Right lobe of liver (tissue), 6 donors: Measurements from ENCODE around the gene INPP5A. TPM values are rescaled to one million over a fixed set of nuclear protein-coding genes. Genes with fewer than 3 reads are reported as not detected.

Experiments used
- ATAC-seq, 4 donors: fragments of 200-7000 bp; cut with Tn5 transposase; one replicate each; pipeline ENCODE4 v1.9.1; 2020; ENCODE audit warnings: mild to moderate bottlenecking in 4 of 4, moderate library complexity in 4 of 4
- DNase-seq, 3 donors: peaks; one replicate each; pipeline ENCODE4 v3.0.0-alpha.2; 2020
- H3K27ac ChIP-seq, 3 donors: fragments of 200-600 bp; one replicate each; pipeline ENCODE4 v1.8.0; 2022
- H3K27me3 ChIP-seq, 2 donors: fragments of 200-600 bp; one replicate each; pipeline ENCODE4 v1.8.0; 2022
- H3K36me3 ChIP-seq, 4 donors: fragments of 200-600 bp; sonication (generic) in 1 of 4; one replicate each; pipeline versions ENCODE4 v1.5.1 to v1.8.0; 2017 to 2022; ENCODE audit warnings: control low read depth in 1 of 4
- H3K4me1 ChIP-seq, 4 donors: fragments of 200-600 bp; sonication (generic) in 1 of 4; one replicate each; pipeline versions ENCODE4 v1.5.1 to v1.8.0; 2017 to 2022; ENCODE audit warnings: control low read depth in 1 of 4
- H3K4me3 ChIP-seq, 3 donors: fragments of 200-600 bp; one replicate each; pipeline ENCODE4 v1.8.0; 2022
- H3K9me3 ChIP-seq, 4 donors: fragments of 200-600 bp; sonication (generic) in 1 of 4; one replicate each; pipeline versions ENCODE4 v1.5.1 to v1.8.0; 2017 to 2022; ENCODE audit warnings: control low read depth in 1 of 4
- POLR2A ChIP-seq: fragments of 450-650 bp; IDR thresholded peaks from one replicate; pipeline ENCODE4 v1.6.1; 2017; ENCODE audit warnings: antibody characterized with exemption, mild to moderate bottlenecking
- WGBS: methylation state at CpG from one replicate; pipeline ENCODE4 v1.1.6; 2018; ENCODE audit warnings: low coverage, low lambda C conversion rate; ENCODE audit not compliant: insufficient coverage; ENCODE audit errors: missing lambda C conversion rate; 5-methylcytosine and 5-hydroxymethylcytosine counted together
- intact Hi-C, 2 donors: fragments of 100-400 bp; cut with DNase I; formaldehyde crosslinking; loops; one replicate each; pipeline versions ENCODE4 v1.11.2 to v1.14.1; 2022
- total RNA-seq, 6 experiments: library from RNA; depleted of rRNA in 2 of 6; stranded (reverse); fragments of >200 nt in 2 of 6; fragmentation: NEBNext Ultra II Directional in 3 of 6; extraction: Animal tissue kit (Norgen Biotek cat#: 25700) in 3 of 6; gene quantifications; one replicate each; pipeline versions ENCODE4 v1.1.0 to v1.2.4, GENCODE V29; 2016 to 2023
- TF ChIP-seq, protein P1 (sequence below), 4 donors: fragments of 200-600 bp in 3 of 4; fragments of 450-650 bp in 1 of 4; IDR thresholded peaks; one replicate each; pipeline versions ENCODE4 v1.5.1 to v1.8.0; 2016 to 2022; ENCODE audit warnings: antibody characterized with exemption in 4 of 4, mild to moderate bottlenecking in 2 of 4
- donor health status: DM: no; HTN: yes; CAD: no.
- donor health status: DM: no; HTN: no; CAD: no.
- donor health status: DM: no; HTN: no; CAD: no.
- donor health status: DM: no; HTN: yes; CAD: no.
- donor health status: DM: no; HTN: yes; CAD: no.

Gene INPP5A
- total RNA-seq, 6 experiments from 2014 or later: 12.5 to 24.6 (median 16.9) TPM

DNA sequence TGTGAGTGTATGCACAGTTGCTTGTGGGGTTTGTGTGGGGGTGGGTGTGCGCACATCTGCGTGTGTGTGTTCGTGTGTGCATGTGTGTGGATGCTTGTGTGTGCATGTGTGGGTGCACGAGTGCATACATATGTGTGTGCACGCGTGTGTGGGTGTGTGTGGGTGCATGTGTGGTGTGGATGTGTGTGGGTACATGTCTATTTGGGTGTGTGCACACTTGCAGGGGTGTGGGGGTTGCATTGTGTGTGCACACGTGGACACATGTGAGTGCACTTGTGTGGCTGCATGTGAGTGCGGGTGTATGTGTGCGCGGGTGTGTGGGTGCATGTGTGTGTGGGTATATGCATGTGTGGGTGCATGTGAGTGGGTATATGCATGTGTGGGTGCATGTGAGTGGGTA lies 174.7 kb downstream of the INPP5A start:
- DNase-seq (peak; percentile 5 to 35 (median 18)), ATAC-seq (no peak)
- WGBS: 93% methylated on average over 8 of the region's 10 CpGs
- no peaks in the 10 kb centered on the region for H3K27me3 ChIP-seq
- no peaks in the 10 kb centered on the region for H3K9me3 ChIP-seq
- H3K4me3 ChIP-seq: no peak overlapping the region
- no peak overlapping the region for H3K27ac ChIP-seq
- H3K36me3 ChIP-seq: no peaks in the 10 kb centered on the region
- H3K4me1 ChIP-seq: no peaks in the 10 kb centered on the region
- TF ChIP-seq, protein P1, sequence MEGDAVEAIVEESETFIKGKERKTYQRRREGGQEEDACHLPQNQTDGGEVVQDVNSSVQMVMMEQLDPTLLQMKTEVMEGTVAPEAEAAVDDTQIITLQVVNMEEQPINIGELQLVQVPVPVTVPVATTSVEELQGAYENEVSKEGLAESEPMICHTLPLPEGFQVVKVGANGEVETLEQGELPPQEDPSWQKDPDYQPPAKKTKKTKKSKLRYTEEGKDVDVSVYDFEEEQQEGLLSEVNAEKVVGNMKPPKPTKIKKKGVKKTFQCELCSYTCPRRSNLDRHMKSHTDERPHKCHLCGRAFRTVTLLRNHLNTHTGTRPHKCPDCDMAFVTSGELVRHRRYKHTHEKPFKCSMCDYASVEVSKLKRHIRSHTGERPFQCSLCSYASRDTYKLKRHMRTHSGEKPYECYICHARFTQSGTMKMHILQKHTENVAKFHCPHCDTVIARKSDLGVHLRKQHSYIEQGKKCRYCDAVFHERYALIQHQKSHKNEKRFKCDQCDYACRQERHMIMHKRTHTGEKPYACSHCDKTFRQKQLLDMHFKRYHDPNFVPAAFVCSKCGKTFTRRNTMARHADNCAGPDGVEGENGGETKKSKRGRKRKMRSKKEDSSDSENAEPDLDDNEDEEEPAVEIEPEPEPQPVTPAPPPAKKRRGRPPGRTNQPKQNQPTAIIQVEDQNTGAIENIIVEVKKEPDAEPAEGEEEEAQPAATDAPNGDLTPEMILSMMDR (IDR thresholded peaks at IDR 0.05): no peak
- TF ChIP-seq POLR2A: no peak
- intact Hi-C loops: no loop called here

DNA sequence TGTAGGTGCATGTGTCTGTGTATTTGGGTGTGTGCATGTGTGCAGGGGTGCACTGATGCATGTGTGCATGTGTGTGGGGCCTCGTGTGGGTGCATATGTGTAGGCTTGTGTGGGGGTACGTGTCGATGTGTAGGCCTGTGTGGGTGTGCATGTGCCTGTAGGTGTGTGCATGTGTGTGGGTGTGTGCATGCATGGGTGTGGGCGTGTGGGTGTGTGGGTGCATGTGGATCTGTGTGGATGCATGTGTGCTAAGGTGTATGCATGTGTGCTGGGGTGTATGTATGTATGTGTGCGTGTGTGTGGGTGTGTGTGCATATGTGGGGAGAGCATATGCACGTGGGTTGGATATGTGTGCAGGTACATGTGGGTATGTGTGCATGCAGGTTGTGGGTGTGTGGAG lies 175.2 kb downstream of the INPP5A start:
- 98% methylated on average over 6 of the region's 6 CpGs for WGBS
- H3K9me3 ChIP-seq: no peaks in the 10 kb centered on the region
- H3K4me3 ChIP-seq: no peak overlapping the region
- H3K4me1 ChIP-seq: no peaks in the 10 kb centered on the region
- ATAC-seq: no peak
- no peaks in the 10 kb centered on the region for H3K36me3 ChIP-seq
- intact Hi-C loops: no loop called here
- TF ChIP-seq POLR2A: no peak
- TF ChIP-seq, protein P1 (IDR thresholded peaks at IDR 0.05): no peak
- H3K27me3 ChIP-seq: no peaks in the 10 kb centered on the region
- no peak overlapping the region for H3K27ac ChIP-seq
- peak in 2 of 3 donors; percentile 3 to 26 for DNase-seq

DNA sequence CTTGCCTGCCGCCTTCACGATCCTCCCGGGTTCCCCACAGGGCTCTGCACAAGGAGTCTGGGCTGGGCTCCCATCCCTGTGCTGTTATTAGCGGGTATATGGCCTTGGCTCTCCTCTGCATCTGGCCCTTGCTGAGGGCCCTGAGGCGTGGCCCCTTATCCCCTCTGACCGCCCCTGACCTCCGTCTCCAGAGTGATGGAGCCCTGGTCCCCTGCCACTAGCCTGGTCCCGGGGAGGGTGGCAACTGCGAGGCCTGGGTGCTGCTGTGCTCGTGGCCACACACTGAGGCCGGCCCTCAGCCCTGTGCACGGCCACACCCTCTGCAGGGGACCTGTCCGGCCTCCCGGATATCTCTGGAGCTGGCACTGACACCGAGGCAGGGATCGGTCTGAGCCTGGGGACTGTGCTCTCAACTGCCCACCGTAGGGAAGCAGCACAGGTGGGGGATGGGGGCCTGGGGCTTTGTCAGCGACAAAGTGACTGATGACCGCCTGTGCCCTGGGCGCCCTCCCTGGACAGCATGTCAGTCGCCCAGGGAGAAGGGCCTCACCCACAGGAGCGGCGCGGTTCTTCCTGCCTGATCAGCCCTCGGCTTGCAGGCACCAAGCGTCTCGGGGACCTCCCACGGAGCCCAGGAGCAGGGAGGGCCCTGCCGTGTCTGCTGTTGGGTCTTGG lies 176.0 kb downstream of the INPP5A start:
- no peak overlapping the region for H3K27ac ChIP-seq
- WGBS: 93% methylated on average over 3 of the region's 29 CpGs
- no peaks in the 10 kb centered on the region for H3K27me3 ChIP-seq
- intact Hi-C loops: no loop called here
- TF ChIP-seq, protein P1 (IDR thresholded peaks at IDR 0.05): no peak
- no peak for TF ChIP-seq POLR2A
- no peaks in the 10 kb centered on the region for H3K9me3 ChIP-seq
- no peak overlapping the region for H3K4me3 ChIP-seq
- no peaks in the 10 kb centered on the region for H3K36me3 ChIP-seq
- no peaks in the 10 kb centered on the region for H3K4me1 ChIP-seq
- DNase-seq: peak; percentile 17 to 46 (median 31)
- ATAC-seq: peak in 1 of 4 donors; percentile 13

DNA sequence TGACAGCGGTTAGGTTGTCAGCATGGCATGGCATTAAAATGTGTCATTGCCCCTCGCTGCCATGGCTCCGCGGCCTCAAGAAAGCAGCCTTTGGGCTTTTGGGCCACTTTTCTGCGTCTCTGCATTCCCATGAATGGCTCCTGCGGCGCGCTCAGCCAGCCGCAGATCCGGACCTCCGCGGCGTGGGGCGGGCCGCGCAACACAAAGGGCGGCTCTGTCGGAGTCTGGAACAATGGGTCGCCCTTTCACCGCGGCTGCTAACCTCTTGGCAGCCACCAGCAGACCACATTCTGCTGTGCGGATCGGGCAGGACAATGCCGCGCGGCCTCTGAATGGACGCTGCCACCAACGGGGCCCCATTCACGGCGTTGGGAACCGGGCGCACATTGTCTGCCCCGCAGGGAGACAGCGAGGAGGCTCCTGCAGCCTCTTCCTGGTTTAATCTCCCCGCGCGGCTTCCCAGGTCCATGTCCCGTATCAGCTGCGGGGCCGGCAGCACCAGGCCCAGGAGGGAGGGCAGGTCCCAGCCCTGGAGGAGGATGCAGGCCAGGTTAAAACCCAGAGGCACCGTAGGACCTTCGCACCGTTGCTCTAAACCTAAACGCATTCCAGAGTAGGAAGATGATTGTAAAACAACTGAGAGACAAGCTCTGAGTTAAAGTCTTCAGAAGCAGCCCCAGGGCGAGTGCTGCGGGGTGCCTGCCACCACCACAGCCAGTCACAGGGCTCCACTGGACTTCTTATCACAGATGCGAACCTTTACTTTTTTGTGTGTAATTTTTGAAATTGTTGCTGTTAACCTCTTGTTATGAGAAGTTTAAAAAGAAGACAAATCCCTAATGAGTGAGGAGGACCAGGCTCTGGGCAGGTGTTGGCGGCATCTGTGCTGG lies 176.8 kb downstream of the INPP5A start:
- Histone ChIP-seq H3K36me3 (no peaks in the 10 kb centered on the region), H3K4me1 (no peaks in the 10 kb centered on the region), H3K9me3 (no peaks in the 10 kb centered on the region), H3K4me3 (no peak overlapping the region), H3K27me3 (no peaks in the 10 kb centered on the region), H3K27ac (no peak overlapping the region)
- WGBS: 89% methylated on average over 24 of the region's 48 CpGs
- intact Hi-C loops: no loop called here
- DNase-seq (peak in 2 of 3 donors; percentile 40 to 42), ATAC-seq (no peak)
- TF ChIP-seq, protein P1 (IDR thresholded peaks at IDR 0.05): no peak
- TF ChIP-seq POLR2A: no peak
